ENCODE results near the gene DNAH5. TPM values are rescaled to one million over a fixed set of nuclear protein-coding genes. Genes with fewer than 3 reads are reported as not detected.

Gene DNAH5
- total RNA-seq, 1 experiment from 2014 or later = 8.0 TPM

DNA sequence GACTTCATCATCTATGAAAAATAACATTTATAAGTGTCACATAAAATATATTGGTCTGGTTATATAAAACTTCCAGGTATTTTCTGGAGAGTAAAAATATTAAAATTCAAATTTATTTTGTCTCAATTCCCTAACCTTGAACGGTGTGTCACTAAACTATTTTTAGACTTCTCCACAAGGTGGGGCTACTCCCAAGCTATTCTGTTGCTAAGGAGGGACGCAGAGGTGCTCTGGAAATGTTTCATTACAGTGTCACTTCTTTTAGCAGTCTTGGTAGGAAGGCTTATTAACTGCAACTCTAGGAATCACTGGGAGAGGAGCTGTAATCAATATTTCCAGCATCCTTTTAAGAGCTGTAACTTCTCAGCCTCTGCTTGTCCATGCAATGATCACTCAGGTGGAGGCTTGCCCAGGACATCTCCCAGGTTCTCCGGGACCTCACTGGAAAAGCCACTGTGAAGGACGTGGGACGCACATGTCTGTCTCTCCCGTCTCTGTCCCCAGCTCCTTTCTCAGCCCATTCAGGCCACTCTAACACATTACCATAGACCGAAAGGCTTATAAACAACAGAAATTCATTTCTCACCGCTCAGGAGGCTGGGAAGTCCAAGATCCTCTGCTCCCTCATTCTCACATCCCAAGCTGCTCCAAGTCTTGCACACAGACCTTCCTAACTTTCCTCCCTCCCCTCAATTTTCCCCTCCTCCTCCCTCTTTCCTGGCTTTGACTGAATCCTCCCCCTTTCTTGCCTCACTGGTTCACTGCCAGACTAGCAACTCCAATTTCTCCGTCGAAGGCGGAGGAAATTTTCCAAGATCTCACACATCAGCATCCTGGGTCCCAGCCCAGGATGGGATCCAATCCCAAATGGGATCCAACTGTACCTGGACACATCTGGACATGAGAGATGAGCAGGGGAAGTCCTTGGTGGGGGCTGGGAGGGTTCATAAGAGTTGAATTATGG, 32.7 kb upstream of the DNAH5 start:
- DNase-seq (ENCODE audit: low read depth, low spot score) = no peak
- in situ Hi-C loops (cut with HindIII; ENCODE audit: low pct_unique_long_range_greater_than_20kb, low sequenced_read_pairs) (loop anchor here (25.0 kb wide), 1 partner anchor 135 kb away; no protein-coding TSS in a partner anchor), intact Hi-C loops (cut with micrococcal nuclease; ENCODE audit: unreplicated experiment) (no loop called here)
- peaks cover 18% of the 10 kb centered on the region for H3K4me1 ChIP-seq (ENCODE audit: control insufficient read depth, insufficient read depth, low read length)
- H3K27ac ChIP-seq (ENCODE audit: low read length) = peak overlapping the region; percentile 79
- BruUV-seq (replicated peaks) = no TSS peak
- H3K9me3 ChIP-seq (ENCODE audit: control insufficient read depth, insufficient read depth, low read depth, low read length) = no peaks in the 10 kb centered on the region
- no peaks in the 10 kb centered on the region for H3K27me3 ChIP-seq (ENCODE audit: control insufficient read depth, insufficient read depth, low read length)
- ChIA-PET CTCF (interaction anchor here (0.6 to 0.7 kb wide), 3 partner anchors 13 to 288 kb away, joined by 4 to 8 read pairs (median 7); no protein-coding TSS in a partner anchor), POLR2A (interaction anchor here (0.5 to 0.6 kb wide), 2 partner anchors 13 to 217 kb away, joined by 3 to 15 read pairs; no protein-coding TSS in a partner anchor)
- no peaks in the 10 kb centered on the region for H3K36me3 ChIP-seq (ENCODE audit: control insufficient read depth, insufficient read depth, low read length)
- TF ChIP-seq, protein P1, sequence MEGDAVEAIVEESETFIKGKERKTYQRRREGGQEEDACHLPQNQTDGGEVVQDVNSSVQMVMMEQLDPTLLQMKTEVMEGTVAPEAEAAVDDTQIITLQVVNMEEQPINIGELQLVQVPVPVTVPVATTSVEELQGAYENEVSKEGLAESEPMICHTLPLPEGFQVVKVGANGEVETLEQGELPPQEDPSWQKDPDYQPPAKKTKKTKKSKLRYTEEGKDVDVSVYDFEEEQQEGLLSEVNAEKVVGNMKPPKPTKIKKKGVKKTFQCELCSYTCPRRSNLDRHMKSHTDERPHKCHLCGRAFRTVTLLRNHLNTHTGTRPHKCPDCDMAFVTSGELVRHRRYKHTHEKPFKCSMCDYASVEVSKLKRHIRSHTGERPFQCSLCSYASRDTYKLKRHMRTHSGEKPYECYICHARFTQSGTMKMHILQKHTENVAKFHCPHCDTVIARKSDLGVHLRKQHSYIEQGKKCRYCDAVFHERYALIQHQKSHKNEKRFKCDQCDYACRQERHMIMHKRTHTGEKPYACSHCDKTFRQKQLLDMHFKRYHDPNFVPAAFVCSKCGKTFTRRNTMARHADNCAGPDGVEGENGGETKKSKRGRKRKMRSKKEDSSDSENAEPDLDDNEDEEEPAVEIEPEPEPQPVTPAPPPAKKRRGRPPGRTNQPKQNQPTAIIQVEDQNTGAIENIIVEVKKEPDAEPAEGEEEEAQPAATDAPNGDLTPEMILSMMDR (IDR thresholded peaks at IDR 0.05) = peak; percentile 75
- TF ChIP-seq, protein P2, sequence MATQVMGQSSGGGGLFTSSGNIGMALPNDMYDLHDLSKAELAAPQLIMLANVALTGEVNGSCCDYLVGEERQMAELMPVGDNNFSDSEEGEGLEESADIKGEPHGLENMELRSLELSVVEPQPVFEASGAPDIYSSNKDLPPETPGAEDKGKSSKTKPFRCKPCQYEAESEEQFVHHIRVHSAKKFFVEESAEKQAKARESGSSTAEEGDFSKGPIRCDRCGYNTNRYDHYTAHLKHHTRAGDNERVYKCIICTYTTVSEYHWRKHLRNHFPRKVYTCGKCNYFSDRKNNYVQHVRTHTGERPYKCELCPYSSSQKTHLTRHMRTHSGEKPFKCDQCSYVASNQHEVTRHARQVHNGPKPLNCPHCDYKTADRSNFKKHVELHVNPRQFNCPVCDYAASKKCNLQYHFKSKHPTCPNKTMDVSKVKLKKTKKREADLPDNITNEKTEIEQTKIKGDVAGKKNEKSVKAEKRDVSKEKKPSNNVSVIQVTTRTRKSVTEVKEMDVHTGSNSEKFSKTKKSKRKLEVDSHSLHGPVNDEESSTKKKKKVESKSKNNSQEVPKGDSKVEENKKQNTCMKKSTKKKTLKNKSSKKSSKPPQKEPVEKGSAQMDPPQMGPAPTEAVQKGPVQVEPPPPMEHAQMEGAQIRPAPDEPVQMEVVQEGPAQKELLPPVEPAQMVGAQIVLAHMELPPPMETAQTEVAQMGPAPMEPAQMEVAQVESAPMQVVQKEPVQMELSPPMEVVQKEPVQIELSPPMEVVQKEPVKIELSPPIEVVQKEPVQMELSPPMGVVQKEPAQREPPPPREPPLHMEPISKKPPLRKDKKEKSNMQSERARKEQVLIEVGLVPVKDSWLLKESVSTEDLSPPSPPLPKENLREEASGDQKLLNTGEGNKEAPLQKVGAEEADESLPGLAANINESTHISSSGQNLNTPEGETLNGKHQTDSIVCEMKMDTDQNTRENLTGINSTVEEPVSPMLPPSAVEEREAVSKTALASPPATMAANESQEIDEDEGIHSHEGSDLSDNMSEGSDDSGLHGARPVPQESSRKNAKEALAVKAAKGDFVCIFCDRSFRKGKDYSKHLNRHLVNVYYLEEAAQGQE (IDR thresholded peaks at IDR 0.05; ENCODE audit: insufficient read depth in 1 of 2, low read depth in 2 of 2, low read length in 1 of 2) = no peak
- H3K4me3 ChIP-seq (ENCODE audit: low read depth in 2 of 2, low read length in 2 of 2) = no peak overlapping the region
- peak; percentile 92 for ATAC-seq

DNA sequence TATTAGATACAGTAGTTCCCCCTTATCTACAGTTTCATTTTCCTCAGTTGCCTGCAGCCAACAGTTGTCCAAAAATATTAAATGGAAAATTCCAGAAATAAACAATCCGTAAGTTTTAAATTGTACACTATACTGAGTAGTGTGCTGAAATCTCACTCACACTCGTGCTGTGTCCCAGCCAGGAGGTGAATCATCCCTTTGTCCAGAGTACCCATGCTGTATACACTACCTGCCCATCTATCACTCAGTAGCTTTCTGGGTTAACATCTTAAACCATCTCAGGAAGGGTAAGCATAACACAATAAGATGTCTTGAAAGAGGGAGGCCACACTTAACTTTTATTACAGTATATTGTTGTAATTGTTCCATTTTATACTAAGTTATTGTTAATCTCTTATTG, 31.7 kb upstream of the DNAH5 start:
- Histone ChIP-seq H3K36me3 (ENCODE audit: control insufficient read depth, insufficient read depth, low read length) (no peaks in the 10 kb centered on the region), H3K9me3 (ENCODE audit: control insufficient read depth, insufficient read depth, low read depth, low read length) (no peaks in the 10 kb centered on the region), H3K27me3 (ENCODE audit: control insufficient read depth, insufficient read depth, low read length) (no peaks in the 10 kb centered on the region), H3K4me3 (ENCODE audit: low read depth in 2 of 2, low read length in 2 of 2) (no peak overlapping the region), H3K4me1 (ENCODE audit: control insufficient read depth, insufficient read depth, low read length) (peaks cover 10% of the 10 kb centered on the region), H3K27ac (ENCODE audit: low read length) (0 out of 2 replicates have a peak overlapping the region, but pooled peaks have one; percentile 41)
- in situ Hi-C loops (cut with HindIII; ENCODE audit: low pct_unique_long_range_greater_than_20kb, low sequenced_read_pairs) = loop anchor here (25.0 kb wide), 1 partner anchor 136 kb away; no protein-coding TSS in a partner anchor
- ATAC-seq = no peak
- BruUV-seq (replicated peaks) = no TSS peak
- no peak for DNase-seq (ENCODE audit: low read depth, low spot score)
- CTCF ChIA-PET = interaction anchor here (0.7 kb wide), 1 partner anchor 178 kb away, joined by 4 read pairs; no protein-coding TSS in a partner anchor
- TF ChIP-seq SIN3A (IDR thresholded peaks at IDR 0.05; ENCODE audit: borderline replicate concordance, insufficient read depth, low read depth, low read length) (no peak), TCF7L2 (IDR thresholded peaks at IDR 0.05; ENCODE audit: low read depth, low read length) (no peak), POLR2AphosphoS5 (IDR thresholded peaks at IDR 0.05; ENCODE audit: low read depth, low read length) (no peak)
- TF ChIP-seq, protein P1 (IDR thresholded peaks at IDR 0.05) = no peak
- TF ChIP-seq, protein P2 (IDR thresholded peaks at IDR 0.05; ENCODE audit: insufficient read depth in 1 of 2, low read depth in 2 of 2, low read length in 1 of 2) = no peak
- intact Hi-C loops (cut with micrococcal nuclease; ENCODE audit: unreplicated experiment) = no loop called here
- POLR2A ChIA-PET = interaction anchor here (0.8 kb wide), 1 partner anchor 1977 kb away, joined by 4 read pairs; no protein-coding TSS in a partner anchor
